HepG2 (cell line): Measurements from ENCODE around the gene NFE2. TPM values are rescaled to one million over a fixed set of nuclear protein-coding genes. Genes with fewer than 3 reads are reported as not detected.

Experiments
- AFF4 ChIP-seq: sonication (generic); formaldehyde crosslinking; IDR thresholded peaks from 2 replicates; pipeline ENCODE4 v1.4.0; 2020; ENCODE audit warnings: missing genetic modification reagents
- AGO1 ChIP-seq: fragments of 200-400 bp; formaldehyde crosslinking; IDR thresholded peaks from 2 replicates; pipeline ENCODE4 v1.6.1; 2017; ENCODE audit warnings: mild to moderate bottlenecking, low read depth, low read length, moderate library complexity; ENCODE audit not compliant: poor library complexity, severe bottlenecking
- ARHGAP35 ChIP-seq: sonication (generic); formaldehyde crosslinking; IDR thresholded peaks from 2 replicates; pipeline ENCODE4 v1.9.0; 2022; ENCODE audit warnings: mild to moderate bottlenecking, inconsistent platforms, moderate library complexity, missing genetic modification reagents, borderline replicate concordance
- ARID3A ChIP-seq: IDR thresholded peaks from 2 replicates; pipeline ENCODE4 v1.6.1; 2012; ENCODE audit warnings: low read depth, low read length, improper control_type of control experiment
- CREB3 ChIP-seq: sonication (generic); formaldehyde crosslinking; IDR thresholded peaks from 2 replicates; pipeline ENCODE4 v1.5.0; 2020; ENCODE audit warnings: missing genetic modification reagents
- DRAP1 ChIP-seq: IDR thresholded peaks from 2 replicates; pipeline ENCODE4 v1.6.1; 2016; ENCODE audit warnings: missing genetic modification reagents, missing compliant biosample characterization
- HBP1 ChIP-seq: IDR thresholded peaks from 2 replicates; pipeline ENCODE4 v1.6.1; 2016; ENCODE audit warnings: low read depth, control low read depth
- HNRNPH1 ChIP-seq: fragments of 200-400 bp; formaldehyde crosslinking; optimal IDR thresholded peaks from 2 replicates; pipeline ENCODE3; 2017; ENCODE audit warnings: mild to moderate bottlenecking, low read depth, low read length
- MED13 ChIP-seq: sonication (generic); formaldehyde crosslinking; IDR thresholded peaks from 2 replicates; pipeline ENCODE4 v1.5.0; 2020; ENCODE audit warnings: missing genetic modification reagents
- MEF2D ChIP-seq: sonication (generic); formaldehyde crosslinking; IDR thresholded peaks from 2 replicates; pipeline ENCODE4 v1.5.1; 2020; ENCODE audit warnings: mild to moderate bottlenecking, missing genetic modification reagents
- MTA1 ChIP-seq: sonication (generic); formaldehyde crosslinking; IDR thresholded peaks from 2 replicates; pipeline ENCODE4 v1.4.0; 2020; ENCODE audit warnings: missing genetic modification reagents, mild to moderate bottlenecking, borderline replicate concordance
- NFRKB ChIP-seq: fragments of 450-650 bp; IDR thresholded peaks from 2 replicates; pipeline ENCODE4 v1.6.1; 2017
- ZBTB7A ChIP-seq: sonication (generic); formaldehyde crosslinking; IDR thresholded peaks from 2 replicates; pipeline ENCODE4 v1.8.0; 2022; ENCODE audit warnings: mild to moderate bottlenecking, missing genetic modification reagents
- ZFP36L2 ChIP-seq: sonication (generic); formaldehyde crosslinking; IDR thresholded peaks from 2 replicates; pipeline ENCODE4 v1.4.0; 2020; ENCODE audit warnings: missing genetic modification reagents
- ZFYVE20 ChIP-seq: sonication (generic); formaldehyde crosslinking; IDR thresholded peaks from 2 replicates; pipeline ENCODE4 v1.8.0; 2023; ENCODE audit warnings: low read depth, mild to moderate bottlenecking, moderate library complexity, missing genetic modification reagents, borderline replicate concordance
- ZNF558 ChIP-seq: sonication (generic); formaldehyde crosslinking; IDR thresholded peaks from 2 replicates; pipeline ENCODE4 v1.9.0; 2022; ENCODE audit warnings: mild to moderate bottlenecking, missing genetic modification reagents, borderline replicate concordance
- ZNF670 ChIP-seq: sonication (generic); formaldehyde crosslinking; IDR thresholded peaks from 2 replicates; pipeline ENCODE4 v1.8.0; 2022; ENCODE audit warnings: mild to moderate bottlenecking, missing genetic modification reagents, borderline replicate concordance
- ZNF740 ChIP-seq: sonication (generic); formaldehyde crosslinking; IDR thresholded peaks from 2 replicates; pipeline ENCODE4 v1.4.0; 2020; ENCODE audit warnings: missing genetic modification reagents
- polyA plus RNA-seq, 8 experiments: library from polyadenylated mRNA; depleted of rRNA in 3 of 8; stranded (reverse) in 7 of 8; unstranded in 1 of 8; fragments of >200 nt; fragmentation: Illumina TruSeq in 4 of 8; extraction: Trizol in 4 of 8; gene quantifications; 2 replicates each; pipeline versions ENCODE4 v1.2.1 to v1.2.3, GENCODE V29; 2011 to 2016; ENCODE audit warnings: low read depth in 4 of 8, missing spikeins in 1 of 8, mixed read lengths in 1 of 8; ENCODE audit not compliant: insufficient read depth in 1 of 8
- total RNA-seq, 5 experiments: library from RNA; depleted of rRNA; stranded (reverse); fragments of >200 nt; fragmentation: Illumina TruSeq; extraction: Trizol; gene quantifications; 2 replicates each; pipeline ENCODE4 v1.2.3, GENCODE V29; 2016; ENCODE audit warnings: low read depth in 1 of 5

Gene NFE2
- total and polyA plus RNA-seq, 2 of the 13 experiments (the other 11 are each of a cell fraction or from before 2014, with no cell fraction given) = 4.5 to 7.8 TPM

- TF ChIP-seq AFF4 (CRISPR knock-in tag) (0 out of 2 replicates have a peak, but pooled peaks have one; percentile 46), DRAP1 (CRISPR knock-in tag) (peak; percentile 97), ZNF558 (CRISPR knock-in tag) (peak; percentile 77; the same call in 1 of the 2 replicates), NFRKB (no peak), ZNF670 (CRISPR knock-in tag) (peak; percentile 78; the same call in 1 of the 2 replicates), MEF2D (CRISPR knock-in tag) (0 out of 2 replicates have a peak, but pooled peaks have one; percentile 23), AGO1 (no peak), ZFYVE20 (CRISPR knock-in tag) (no peak), HBP1 (peak; percentile 86), ARID3A (peak; percentile 31; the same call in 1 of the 2 replicates), ARHGAP35 (CRISPR knock-in tag) (no peak), HNRNPH1 (no peak), ZNF740 (peak; percentile 75), MED13 (CRISPR knock-in tag) (0 out of 2 replicates have a peak, but pooled peaks have one; percentile 76), ZFP36L2 (CRISPR knock-in tag) (no peak), CREB3 (no peak), MTA1 (CRISPR knock-in tag) (no peak), ZBTB7A (CRISPR knock-in tag) (no peak)
These were observed 21.0 kb downstream of the NFE2 start, which contains the start of gene CBX5 (continued) for GRCh38 chr12:54279632-54280467.
